Measurements from ENCODE around the gene UBE4A. TPM values are rescaled to one million over a fixed set of nuclear protein-coding genes. Genes with fewer than 3 reads are reported as not detected.

UBE4A gene
- total and polyA plus RNA-seq, 9 of the 15 experiments (the other 6 are each of a cell fraction or from before 2014, with no cell fraction given), result 13.5 to 45.2 (median 26.8) TPM

- TF ChIP-seq GABPB1 (CRISPR knock-in tag; IDR thresholded peaks at IDR 0.05) (no peak), ZKSCAN1 (IDR thresholded peaks at IDR 0.05; ENCODE audit: low read depth, low read length) (no peak), FOXO4 (CRISPR knock-in tag; IDR thresholded peaks at IDR 0.05) (no peak), CBFA2T3 (IDR thresholded peaks at IDR 0.05) (peak; percentile 68), RNF2 (IDR thresholded peaks at IDR 0.05) (peak; percentile 84; the same call in 1 of the 2 replicates), NFRKB (IDR thresholded peaks at IDR 0.05; ENCODE audit: low read depth) (peak; percentile 81), ZEB2 (IDR thresholded peaks at IDR 0.05) (peak; percentile 91), BHLHE40 (IDR thresholded peaks at IDR 0.05; ENCODE audit: low read length) (peak; percentile 75; the same call in 1 of the 2 replicates), GATAD2A (IDR thresholded peaks at IDR 0.05) (peak; percentile 43; the same call in 1 of the 2 replicates), ZNF41 (CRISPR knock-in tag; conservative IDR thresholded peaks at IDR 0.05) (no peak), SOX6 (IDR thresholded peaks at IDR 0.05) (peak; percentile 41; the same call in 1 of the 2 replicates), ZC3H8 (IDR thresholded peaks at IDR 0.05) (no peak), VEZF1 (CRISPR knock-in tag; IDR thresholded peaks at IDR 0.05) (peak; percentile 61), ZNF699 (CRISPR knock-in tag; IDR thresholded peaks at IDR 0.05; ENCODE audit: insufficient replicate concordance) (no peak)
- TF ChIP-seq, protein P1, sequence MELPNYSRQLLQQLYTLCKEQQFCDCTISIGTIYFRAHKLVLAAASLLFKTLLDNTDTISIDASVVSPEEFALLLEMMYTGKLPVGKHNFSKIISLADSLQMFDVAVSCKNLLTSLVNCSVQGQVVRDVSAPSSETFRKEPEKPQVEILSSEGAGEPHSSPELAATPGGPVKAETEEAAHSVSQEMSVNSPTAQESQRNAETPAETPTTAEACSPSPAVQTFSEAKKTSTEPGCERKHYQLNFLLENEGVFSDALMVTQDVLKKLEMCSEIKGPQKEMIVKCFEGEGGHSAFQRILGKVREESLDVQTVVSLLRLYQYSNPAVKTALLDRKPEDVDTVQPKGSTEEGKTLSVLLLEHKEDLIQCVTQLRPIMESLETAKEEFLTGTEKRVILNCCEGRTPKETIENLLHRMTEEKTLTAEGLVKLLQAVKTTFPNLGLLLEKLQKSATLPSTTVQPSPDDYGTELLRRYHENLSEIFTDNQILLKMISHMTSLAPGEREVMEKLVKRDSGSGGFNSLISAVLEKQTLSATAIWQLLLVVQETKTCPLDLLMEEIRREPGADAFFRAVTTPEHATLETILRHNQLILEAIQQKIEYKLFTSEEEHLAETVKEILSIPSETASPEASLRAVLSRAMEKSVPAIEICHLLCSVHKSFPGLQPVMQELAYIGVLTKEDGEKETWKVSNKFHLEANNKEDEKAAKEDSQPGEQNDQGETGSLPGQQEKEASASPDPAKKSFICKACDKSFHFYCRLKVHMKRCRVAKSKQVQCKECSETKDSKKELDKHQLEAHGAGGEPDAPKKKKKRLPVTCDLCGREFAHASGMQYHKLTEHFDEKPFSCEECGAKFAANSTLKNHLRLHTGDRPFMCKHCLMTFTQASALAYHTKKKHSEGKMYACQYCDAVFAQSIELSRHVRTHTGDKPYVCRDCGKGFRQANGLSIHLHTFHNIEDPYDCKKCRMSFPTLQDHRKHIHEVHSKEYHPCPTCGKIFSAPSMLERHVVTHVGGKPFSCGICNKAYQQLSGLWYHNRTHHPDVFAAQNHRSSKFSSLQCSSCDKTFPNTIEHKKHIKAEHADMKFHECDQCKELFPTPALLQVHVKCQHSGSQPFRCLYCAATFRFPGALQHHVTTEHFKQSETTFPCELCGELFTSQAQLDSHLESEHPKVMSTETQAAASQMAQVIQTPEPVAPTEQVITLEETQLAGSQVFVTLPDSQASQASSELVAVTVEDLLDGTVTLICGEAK (IDR thresholded peaks at IDR 0.05), result 0 out of 2 replicates have a peak, but pooled peaks have one; percentile 8
- TF ChIP-seq, protein P1 (CRISPR knock-in tag; IDR thresholded peaks at IDR 0.05), result no peak
- TF ChIP-seq, protein P2, sequence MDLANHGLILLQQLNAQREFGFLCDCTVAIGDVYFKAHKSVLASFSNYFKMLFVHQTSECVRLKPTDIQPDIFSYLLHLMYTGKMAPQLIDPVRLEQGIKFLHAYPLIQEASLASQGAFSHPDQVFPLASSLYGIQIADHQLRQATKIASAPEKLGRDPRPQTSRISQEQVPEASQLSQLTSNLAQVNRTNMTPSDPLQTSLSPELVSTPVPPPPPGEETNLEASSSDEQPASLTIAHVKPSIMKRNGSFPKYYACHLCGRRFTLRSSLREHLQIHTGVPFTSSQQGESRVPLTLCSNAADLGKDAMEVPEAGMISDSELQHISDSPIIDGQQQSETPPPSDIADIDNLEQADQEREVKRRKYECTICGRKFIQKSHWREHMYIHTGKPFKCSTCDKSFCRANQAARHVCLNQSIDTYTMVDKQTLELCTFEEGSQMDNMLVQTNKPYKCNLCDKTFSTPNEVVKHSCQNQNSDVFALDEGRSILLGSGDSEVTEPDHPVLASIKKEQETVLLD (IDR thresholded peaks at IDR 0.05), result peak; percentile 64; the same call in 1 of the 2 replicates
Measured at GRCh38 chr11:118342503-118343161, 16.8 kb upstream of the UBE4A start, which contains the start of gene CD3D (continued).

Data from K562 (cell line).